Activated CD4-positive, alpha-beta T cell treated with anti-CD3 and anti-CD28 coated beads, Interleukin-2, amount 10 ng/mL, durations not matched to agents 7 days and 5 days (primary cell): ENCODE measurements around the gene DSCAM. TPM values are rescaled to one million over a fixed set of nuclear protein-coding genes. Genes with fewer than 3 reads are reported as not detected.

Experiments used
- CTCF ChIA-PET: fragments of 350-600 bp; sonication (Branson Sonifier 250); formaldehyde crosslinking; loops from one replicate; lab custom pipeline; 2021; ENCODE audit warnings: antibody characterized with exemption; lab: Charles Lee
- POLR2A ChIA-PET: fragments of 350-600 bp; sonication (Branson Sonifier 250); formaldehyde crosslinking; loops from one replicate; lab custom pipeline; 2021; ENCODE audit warnings: antibody characterized with exemption; lab: Charles Lee
- DNase-seq: peaks from one replicate; pipeline ENCODE4 v3.0.0-alpha.2; 2020
- H3K27ac Mint-ChIP-seq: one replicate; pipeline ENCODE4 v1.8.0; 2021; ENCODE audit warnings: mild to moderate bottlenecking, moderate library complexity, mixed read lengths
- H3K27me3 Mint-ChIP-seq: one replicate; pipeline ENCODE4 v1.8.0; 2021; ENCODE audit warnings: mixed read lengths
- H3K36me3 Mint-ChIP-seq: one replicate; pipeline ENCODE4 v1.8.0; 2021; ENCODE audit warnings: low read depth, mixed read lengths
- H3K4me1 Mint-ChIP-seq: one replicate; pipeline ENCODE4 v1.8.0; 2021; ENCODE audit warnings: mixed read lengths
- H3K4me3 Mint-ChIP-seq: one replicate; pipeline ENCODE4 v1.8.0; 2021; ENCODE audit warnings: mild to moderate bottlenecking, moderate library complexity, mixed read lengths
- H3K9me3 Mint-ChIP-seq: one replicate; pipeline ENCODE4 v1.8.0; 2021; ENCODE audit warnings: mixed read lengths
- total RNA-seq, 2 experiments: library from RNA; stranded (reverse); gene quantifications; one replicate each; pipeline ENCODE4 v1.2.3, GENCODE V29; 2021

DSCAM gene
- total RNA-seq, 2 experiments from 2014 or later: not detected

DNA sequence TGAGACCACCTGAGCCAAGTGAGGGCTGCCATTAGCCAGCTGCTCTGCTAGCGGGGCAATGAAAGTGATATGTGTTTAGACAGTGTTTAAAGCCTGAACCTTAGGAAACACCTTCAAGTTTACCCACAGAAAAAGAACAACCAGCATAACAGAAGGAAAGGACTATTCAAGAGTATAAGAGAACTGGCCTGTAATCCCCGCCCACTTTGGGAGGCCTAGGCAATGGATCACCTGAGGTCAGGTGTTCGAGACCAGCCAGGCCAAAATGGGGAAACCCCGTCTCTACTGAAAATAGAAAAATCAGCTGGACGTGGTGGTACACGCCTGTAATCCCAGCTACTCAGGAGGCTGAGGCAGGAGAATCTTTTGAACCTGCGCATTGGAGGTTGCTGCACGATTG, 830.3 kb downstream of the DSCAM start:
- no peak overlapping the region for H3K27ac Mint-ChIP-seq
- peaks cover 15% of the 10 kb centered on the region for H3K9me3 Mint-ChIP-seq
- no peaks in the 10 kb centered on the region for H3K27me3 Mint-ChIP-seq
- H3K4me3 Mint-ChIP-seq: no peak overlapping the region
- no peaks in the 10 kb centered on the region for H3K4me1 Mint-ChIP-seq
- ChIA-PET POLR2A (no interaction called here), CTCF (interaction anchor here (0.6 kb wide), 1 partner anchor 289 kb away, joined by 3 read pairs; no protein-coding TSS in a partner anchor)
- no peaks in the 10 kb centered on the region for H3K36me3 Mint-ChIP-seq
- DNase-seq: no peak

DNA sequence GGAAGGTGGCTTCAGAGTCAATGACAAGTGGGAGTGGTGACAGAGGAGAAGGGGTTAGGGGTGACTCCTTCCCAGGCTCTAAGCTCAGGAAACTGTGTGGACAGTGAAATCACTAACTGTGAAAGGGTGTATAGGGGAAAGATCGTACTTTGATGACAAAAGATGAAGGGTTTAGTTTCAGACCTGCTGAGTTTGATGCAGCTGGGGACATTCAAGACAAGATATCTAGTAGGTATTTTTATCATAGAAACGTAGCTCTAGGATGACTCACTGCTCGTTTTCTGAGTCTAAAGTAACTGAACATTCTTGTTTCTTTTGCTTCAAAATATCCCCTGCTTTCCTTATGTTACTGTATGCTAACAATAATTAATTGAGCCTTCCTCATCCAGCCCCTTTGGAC, 830.7 kb downstream of the DSCAM start:
- no peak overlapping the region for H3K4me3 Mint-ChIP-seq
- POLR2A ChIA-PET: no interaction called here
- no peak for DNase-seq
- no peaks in the 10 kb centered on the region for H3K36me3 Mint-ChIP-seq
- H3K4me1 Mint-ChIP-seq: no peaks in the 10 kb centered on the region
- peaks cover 16% of the 10 kb centered on the region for H3K9me3 Mint-ChIP-seq
- H3K27ac Mint-ChIP-seq: no peak overlapping the region
- CTCF ChIA-PET: interaction anchor here (0.6 kb wide), 1 partner anchor 289 kb away, joined by 3 read pairs; no protein-coding TSS in a partner anchor
- H3K27me3 Mint-ChIP-seq: no peaks in the 10 kb centered on the region

DNA sequence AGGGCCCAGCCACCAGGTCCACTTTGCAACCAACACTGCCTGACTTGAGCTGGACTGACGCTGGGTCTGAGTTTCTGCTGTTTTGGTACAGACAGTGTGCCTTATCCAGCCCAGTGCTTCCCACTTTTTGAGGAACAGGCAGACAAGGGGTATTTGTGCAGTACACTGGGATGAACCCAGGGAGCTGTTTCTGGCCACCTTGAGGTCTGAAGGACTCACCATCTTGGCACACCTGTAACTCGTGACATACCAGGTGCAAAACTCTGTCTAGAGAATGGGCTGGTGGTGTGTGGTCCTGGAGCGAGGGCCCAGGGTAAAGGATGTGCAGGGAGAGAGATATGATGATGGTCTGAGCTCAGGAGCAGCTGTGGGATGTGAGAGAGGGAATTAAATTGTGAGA, 831.1 kb downstream of the DSCAM start:
- H3K27me3 Mint-ChIP-seq: no peaks in the 10 kb centered on the region
- no peak overlapping the region for H3K4me3 Mint-ChIP-seq
- H3K27ac Mint-ChIP-seq: no peak overlapping the region
- DNase-seq: no peak
- H3K9me3 Mint-ChIP-seq: peaks cover 16% of the 10 kb centered on the region
- H3K4me1 Mint-ChIP-seq: no peaks in the 10 kb centered on the region
- CTCF ChIA-PET: no interaction called here
- no peaks in the 10 kb centered on the region for H3K36me3 Mint-ChIP-seq
- POLR2A ChIA-PET: no interaction called here

DNA sequence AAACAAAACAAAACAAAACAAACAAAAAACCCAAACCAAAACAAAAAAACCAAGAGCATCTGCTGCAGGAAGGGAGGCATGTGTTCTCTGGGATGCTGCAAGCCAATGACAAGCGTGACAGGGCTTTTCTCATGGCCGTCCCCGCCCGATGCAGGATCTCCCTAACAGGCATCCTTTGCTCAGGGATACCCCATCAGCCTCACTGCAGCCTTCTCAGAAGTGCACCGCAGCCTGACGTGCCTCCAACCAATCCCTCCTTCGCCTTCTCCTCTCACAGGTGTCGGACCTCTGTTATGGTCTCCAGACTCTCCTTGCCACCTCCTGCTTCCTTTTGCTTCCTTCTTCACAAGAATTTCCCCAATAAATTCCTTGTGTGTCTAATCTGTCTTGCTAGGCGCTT, 832.6 kb downstream of the DSCAM start:
- POLR2A ChIA-PET: no interaction called here
- Mint-ChIP-seq H3K4me3 (no peak overlapping the region), H3K4me1 (no peaks in the 10 kb centered on the region), H3K27ac (no peak overlapping the region), H3K27me3 (no peaks in the 10 kb centered on the region), H3K36me3 (no peaks in the 10 kb centered on the region), H3K9me3 (peaks cover 12% of the 10 kb centered on the region)
- DNase-seq: no peak
- CTCF ChIA-PET: no interaction called here

DNA sequence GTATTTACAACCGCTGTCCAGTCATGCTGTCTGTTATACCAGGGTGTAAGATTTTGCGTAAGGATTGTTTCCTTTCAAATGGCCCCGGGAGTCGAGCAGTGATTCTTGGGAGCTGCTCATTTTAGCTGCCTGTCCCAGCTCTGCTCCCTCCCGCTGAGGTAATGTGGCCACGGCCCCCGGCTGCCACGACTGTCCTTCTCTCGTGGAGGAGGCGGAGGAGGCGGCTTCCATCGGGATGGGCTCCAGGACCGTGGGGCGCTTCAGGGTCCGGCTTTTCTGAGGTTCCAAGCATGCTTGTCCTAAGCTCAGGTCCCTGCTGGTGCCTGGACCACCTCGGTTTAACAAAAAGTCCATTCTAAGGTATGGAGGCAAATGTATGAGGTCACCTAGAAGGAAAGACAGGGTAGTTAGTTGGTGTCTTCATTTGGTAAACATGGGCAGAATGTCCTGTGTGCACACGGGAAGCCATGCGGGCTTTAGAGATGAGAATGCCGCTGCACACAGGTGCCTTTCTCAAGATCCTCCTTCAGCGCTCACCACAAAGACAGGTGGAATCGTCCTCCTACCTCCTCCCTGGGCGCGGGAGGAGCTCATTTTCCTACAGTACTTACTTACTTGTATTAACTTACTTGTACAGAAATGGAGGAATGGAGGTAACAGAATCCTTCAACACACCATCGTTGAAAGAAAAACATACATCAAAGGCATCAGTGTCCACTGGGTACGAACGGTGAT, 833.8 kb downstream of the DSCAM start:
- ChIA-PET POLR2A (no interaction called here), CTCF (no interaction called here)
- Mint-ChIP-seq H3K27me3 (no peaks in the 10 kb centered on the region), H3K27ac (no peak overlapping the region), H3K4me1 (no peaks in the 10 kb centered on the region), H3K4me3 (no peak overlapping the region), H3K36me3 (no peaks in the 10 kb centered on the region), H3K9me3 (peaks cover 12% of the 10 kb centered on the region)
- DNase-seq: no peak

DNA sequence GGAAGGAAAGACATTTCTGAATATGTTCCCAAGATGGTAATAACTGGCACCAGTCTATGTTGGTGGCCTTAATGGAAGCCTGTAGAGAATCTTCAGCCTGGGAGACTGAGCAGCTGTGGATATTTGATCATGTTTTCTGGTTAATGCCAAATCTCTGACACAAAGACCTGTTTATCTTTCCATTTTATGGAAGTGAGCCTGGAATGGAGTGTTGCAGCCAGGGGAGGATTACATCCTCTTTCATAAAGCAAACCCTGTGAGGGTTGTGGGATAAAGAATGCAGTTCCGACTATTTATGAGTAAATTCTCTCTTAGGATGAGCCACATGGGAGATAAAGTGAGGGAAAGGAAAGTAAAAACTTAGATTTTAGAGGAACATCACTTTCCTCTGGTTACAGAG, 835.6 kb downstream of the DSCAM start:
- CTCF ChIA-PET: no interaction called here
- POLR2A ChIA-PET: no interaction called here
- H3K4me1 Mint-ChIP-seq: no peaks in the 10 kb centered on the region
- no peak overlapping the region for H3K4me3 Mint-ChIP-seq
- H3K9me3 Mint-ChIP-seq: peaks cover 12% of the 10 kb centered on the region
- H3K36me3 Mint-ChIP-seq: no peaks in the 10 kb centered on the region
- DNase-seq: no peak
- H3K27me3 Mint-ChIP-seq: no peaks in the 10 kb centered on the region
- H3K27ac Mint-ChIP-seq: no peak overlapping the region

DNA sequence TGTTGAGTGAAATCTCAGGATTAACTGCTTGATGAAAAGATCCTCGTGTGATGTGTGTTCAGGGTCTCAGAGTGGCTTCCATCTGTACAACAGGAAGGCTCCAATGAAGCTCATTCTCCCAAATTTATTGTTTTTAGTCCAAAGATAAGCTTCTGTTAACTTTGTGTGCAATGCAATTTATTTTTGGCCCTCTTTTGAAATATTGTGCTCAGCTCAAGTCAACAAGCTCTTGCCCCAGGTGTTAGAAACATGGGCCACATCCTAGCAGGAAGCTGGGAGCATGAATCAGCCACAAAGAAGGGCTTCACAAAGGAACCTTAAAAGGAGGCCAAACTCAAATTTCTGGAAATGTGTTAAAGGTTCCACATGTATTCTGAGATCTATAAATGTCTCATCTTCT, 844.0 kb downstream of the DSCAM start:
- DNase-seq: no peak
- H3K27ac Mint-ChIP-seq: no peak overlapping the region
- CTCF ChIA-PET: no interaction called here
- H3K4me3 Mint-ChIP-seq: no peak overlapping the region
- H3K36me3 Mint-ChIP-seq: no peaks in the 10 kb centered on the region
- H3K9me3 Mint-ChIP-seq: peaks cover 12% of the 10 kb centered on the region
- POLR2A ChIA-PET: no interaction called here
- H3K4me1 Mint-ChIP-seq: no peaks in the 10 kb centered on the region
- H3K27me3 Mint-ChIP-seq: no peaks in the 10 kb centered on the region

DNA sequence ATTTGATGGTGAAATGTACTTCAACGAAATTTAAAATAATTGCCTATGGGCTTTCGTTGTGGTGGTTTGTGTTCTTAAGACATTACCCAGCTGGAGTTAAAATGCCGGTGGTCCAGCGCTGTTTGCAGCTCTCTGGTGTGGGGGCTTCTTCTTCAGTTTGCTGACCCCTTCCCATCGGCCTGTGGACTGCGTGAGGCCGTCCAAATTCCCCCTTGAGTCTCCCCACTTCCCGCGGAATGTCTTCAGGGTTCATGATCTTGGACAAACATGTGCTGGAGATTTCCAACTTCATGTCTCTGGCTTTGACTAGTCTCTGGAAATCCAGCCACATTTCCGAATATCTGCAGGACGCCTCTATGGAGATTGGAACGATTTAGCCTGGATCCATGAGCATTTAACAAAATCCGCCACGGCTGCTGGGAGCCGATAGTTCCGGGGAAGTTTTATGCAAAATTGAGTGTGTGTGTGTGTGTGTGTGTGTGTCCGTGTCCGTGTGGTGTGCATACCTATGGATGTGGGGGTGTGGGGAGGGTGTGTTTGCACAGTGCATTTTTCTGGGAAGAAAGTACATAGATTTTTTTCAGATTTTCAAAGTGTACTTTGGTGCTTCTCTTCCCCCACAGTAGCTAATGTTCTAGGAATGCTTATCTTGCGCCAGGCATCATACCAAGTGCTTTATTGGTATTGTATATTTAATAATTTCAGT, 862.5 kb downstream of the DSCAM start:
- ChIA-PET POLR2A (no interaction called here), CTCF (no interaction called here)
- H3K36me3 Mint-ChIP-seq: no peaks in the 10 kb centered on the region
- no peak for DNase-seq
- no peak overlapping the region for H3K27ac Mint-ChIP-seq
- no peak overlapping the region for H3K4me3 Mint-ChIP-seq
- no peaks in the 10 kb centered on the region for H3K4me1 Mint-ChIP-seq
- no peaks in the 10 kb centered on the region for H3K27me3 Mint-ChIP-seq
- no peaks in the 10 kb centered on the region for H3K9me3 Mint-ChIP-seq

DNA sequence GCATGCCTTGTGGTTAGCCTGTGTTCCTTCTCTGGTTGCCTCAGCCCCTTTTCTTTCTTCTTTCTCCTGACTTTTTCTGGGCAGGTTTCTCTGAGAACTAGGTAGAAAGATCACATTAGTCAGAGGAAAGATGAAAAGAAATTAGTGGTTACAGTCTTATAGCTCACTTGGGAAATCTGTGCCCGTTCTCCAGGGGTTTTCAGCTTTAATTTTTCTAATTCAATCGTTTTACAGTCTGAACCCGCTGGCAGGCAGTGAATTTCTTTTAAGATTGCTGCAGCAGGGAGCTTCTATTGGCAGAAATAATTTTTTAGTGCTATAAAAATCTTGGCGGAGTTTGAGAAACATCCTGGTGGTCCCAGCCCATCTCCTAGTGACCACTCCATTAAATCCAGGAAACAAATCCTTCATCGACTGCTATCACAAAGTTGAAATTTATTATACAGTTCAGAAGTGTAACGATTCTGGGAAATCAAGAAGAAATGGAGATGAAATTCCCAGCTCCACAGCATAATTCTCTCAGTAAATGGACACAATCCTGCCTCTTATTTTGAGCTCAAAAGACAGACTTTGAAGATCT, 866.6 kb downstream of the DSCAM start:
- DNase-seq: no peak

DNA sequence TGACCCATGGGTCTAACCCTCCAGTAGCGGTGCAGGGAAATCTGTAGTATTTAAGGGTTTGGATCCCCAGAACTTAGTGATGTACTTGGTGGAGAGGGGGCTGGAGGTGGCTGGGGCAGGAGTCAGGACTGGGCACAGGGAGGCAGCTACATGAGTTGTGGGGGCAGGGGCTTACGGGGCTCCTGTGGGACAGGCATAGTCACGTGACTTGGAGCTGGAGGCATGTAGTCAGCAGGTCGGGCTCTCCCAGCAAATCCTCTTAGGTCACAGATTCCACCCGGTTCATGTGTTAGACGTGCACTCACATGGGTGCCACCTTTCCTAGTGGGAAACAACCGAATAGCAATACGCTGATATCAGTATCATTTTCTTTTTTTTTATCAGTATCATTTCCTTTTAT, 867.6 kb downstream of the DSCAM start:
- H3K9me3 Mint-ChIP-seq: peaks cover 2% of the 10 kb centered on the region
- DNase-seq: no peak
- H3K27ac Mint-ChIP-seq: no peak overlapping the region
- POLR2A ChIA-PET: no interaction called here
- H3K27me3 Mint-ChIP-seq: no peaks in the 10 kb centered on the region
- no peak overlapping the region for H3K4me3 Mint-ChIP-seq
- H3K36me3 Mint-ChIP-seq: no peaks in the 10 kb centered on the region
- CTCF ChIA-PET: no interaction called here
- no peaks in the 10 kb centered on the region for H3K4me1 Mint-ChIP-seq

More for the DNA sequence above, 866.6 kb downstream of the DSCAM start:
- H3K4me3 Mint-ChIP-seq: no peak overlapping the region
- ChIA-PET CTCF (interaction anchor here (0.5 to 0.6 kb wide), 2 partner anchors 12 to 25 kb away, joined by 3 read pairs; no protein-coding TSS in a partner anchor), POLR2A (no interaction called here)
- no peaks in the 10 kb centered on the region for H3K36me3 Mint-ChIP-seq
- no peaks in the 10 kb centered on the region for H3K4me1 Mint-ChIP-seq
- no peaks in the 10 kb centered on the region for H3K27me3 Mint-ChIP-seq
- no peak overlapping the region for H3K27ac Mint-ChIP-seq
- peaks cover 2% of the 10 kb centered on the region for H3K9me3 Mint-ChIP-seq

DNA sequence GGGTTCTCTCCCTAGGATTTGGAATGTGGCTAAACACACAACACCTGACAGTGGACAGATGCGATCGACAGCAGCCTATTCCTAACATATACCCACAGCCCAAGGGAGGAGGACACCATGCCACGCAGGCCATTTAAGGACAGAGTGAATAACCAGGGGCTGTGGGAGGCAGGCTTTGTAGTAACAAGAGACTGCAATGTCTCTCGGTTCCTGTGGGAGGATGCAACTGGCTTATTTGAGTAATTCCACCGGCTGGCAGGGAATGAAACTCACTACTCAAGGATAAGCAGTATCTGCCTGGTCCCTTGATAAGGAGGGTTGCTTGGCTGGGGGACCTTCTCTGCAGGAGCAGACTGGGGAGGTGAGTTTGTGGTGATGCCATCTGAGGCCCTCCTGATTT, 870.2 kb downstream of the DSCAM start:
- H3K36me3 Mint-ChIP-seq: no peaks in the 10 kb centered on the region
- ChIA-PET CTCF (interaction anchor here (0.6 kb wide), 1 partner anchor 35 kb away, joined by 4 read pairs; no protein-coding TSS in a partner anchor), POLR2A (no interaction called here)
- H3K4me3 Mint-ChIP-seq: no peak overlapping the region
- no peak overlapping the region for H3K27ac Mint-ChIP-seq
- H3K9me3 Mint-ChIP-seq: peaks cover 2% of the 10 kb centered on the region
- no peaks in the 10 kb centered on the region for H3K4me1 Mint-ChIP-seq
- DNase-seq: no peak
- no peaks in the 10 kb centered on the region for H3K27me3 Mint-ChIP-seq

DNA sequence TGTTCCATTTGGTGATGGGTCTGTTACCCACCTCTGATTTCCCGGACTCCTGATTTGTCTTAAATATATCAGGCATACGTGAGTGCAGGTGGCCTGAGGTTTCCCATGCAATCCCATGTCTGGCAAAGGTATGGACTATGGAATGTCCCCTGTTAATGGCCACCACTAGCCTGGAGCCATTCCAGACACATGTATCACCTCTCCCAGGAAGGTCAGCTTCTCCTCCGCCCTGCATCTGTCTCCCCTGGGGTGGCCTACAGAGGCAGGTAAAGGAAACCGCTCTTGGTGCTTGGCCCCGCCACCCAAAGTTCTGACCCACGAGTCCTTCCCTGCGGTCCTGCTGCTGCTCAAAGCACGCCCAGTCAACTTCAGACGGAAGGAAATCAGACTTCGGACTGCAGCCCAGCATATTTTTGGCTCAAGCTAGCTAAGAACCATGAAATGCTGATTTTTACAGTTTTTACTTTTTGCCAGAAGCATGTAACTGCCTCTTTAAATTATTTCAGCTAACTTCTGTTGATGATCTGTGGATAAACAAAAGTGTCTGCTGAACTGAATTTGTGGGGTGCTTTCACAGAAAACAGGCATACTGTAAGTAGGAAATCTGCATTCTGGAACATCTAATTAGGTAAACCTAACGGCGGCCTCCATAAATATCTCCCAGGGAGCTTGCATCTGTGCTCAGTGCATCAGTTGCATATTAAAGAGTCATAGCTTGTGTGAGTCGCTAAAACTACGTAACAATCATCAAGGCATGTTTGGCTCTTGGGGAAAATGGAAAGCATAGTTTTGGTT, 873.8 kb downstream of the DSCAM start:
- no peak overlapping the region for H3K4me3 Mint-ChIP-seq
- no peaks in the 10 kb centered on the region for H3K4me1 Mint-ChIP-seq
- no peaks in the 10 kb centered on the region for H3K36me3 Mint-ChIP-seq
- CTCF ChIA-PET: no interaction called here
- no peaks in the 10 kb centered on the region for H3K27me3 Mint-ChIP-seq
- no peak overlapping the region for H3K27ac Mint-ChIP-seq
- POLR2A ChIA-PET: no interaction called here
- DNase-seq: no peak
- no peaks in the 10 kb centered on the region for H3K9me3 Mint-ChIP-seq

DNA sequence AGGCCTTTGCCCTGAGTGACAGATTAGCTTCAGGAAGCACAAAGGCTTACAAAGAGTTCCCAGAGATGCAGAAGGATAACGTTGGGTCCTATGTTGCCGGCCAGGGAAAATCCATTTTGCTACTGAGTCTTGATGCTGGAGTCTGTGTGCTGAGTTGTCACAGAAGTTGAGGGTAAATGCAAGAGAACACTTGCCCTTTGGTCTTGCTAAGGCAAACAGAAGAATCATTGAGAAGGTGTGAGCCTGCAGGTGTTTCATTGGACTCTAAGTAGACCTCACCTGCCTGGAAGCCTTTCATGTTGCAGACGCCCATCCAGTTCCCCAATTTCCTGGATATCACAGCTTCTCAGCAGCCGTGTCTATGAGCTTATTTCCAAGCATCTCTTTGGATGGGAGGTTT, 874.5 kb downstream of the DSCAM start:
- Mint-ChIP-seq H3K9me3 (no peaks in the 10 kb centered on the region), H3K27me3 (no peaks in the 10 kb centered on the region), H3K4me1 (no peaks in the 10 kb centered on the region), H3K4me3 (no peak overlapping the region), H3K27ac (no peak overlapping the region), H3K36me3 (no peaks in the 10 kb centered on the region)
- POLR2A ChIA-PET: no interaction called here
- CTCF ChIA-PET: no interaction called here
- DNase-seq: no peak
